A673 (cell line): ENCODE data around the gene OR1E2. TPM values are rescaled to one million over a fixed set of nuclear protein-coding genes. Genes with fewer than 3 reads are reported as not detected.
"Not testable (repeated sequence)": the region's sequence is repeated elsewhere in the genome, so short reads cannot be mapped to it uniquely, and the experiment has no call there.

ENCODE experiments used
- BruUV-seq: library from RNA; stranded (reverse); fragments of 400-500 nt; replicated peaks from 2 replicates; lab custom pipeline; 2021; lab: Mats Ljungman, UMichigan
- CTCF ChIA-PET: fragments of 300-600 bp; sonication (Branson Sonifier 250); formaldehyde crosslinking; loops from one replicate; lab custom pipeline; 2022; ENCODE audit warnings: antibody characterized with exemption; lab: Charles Lee
- POLR2A ChIA-PET: fragments of 300-600 bp; sonication (Branson Sonifier 250); formaldehyde crosslinking; loops from one replicate; lab custom pipeline; 2022; ENCODE audit warnings: antibody characterized with exemption; ENCODE audit not compliant: low non-redundant PET; lab: Charles Lee
- DNase-seq: peaks from one replicate; pipeline ENCODE4 v3.0.0-alpha.2; 2015; ENCODE audit warnings: low spot score
- H3K27ac ChIP-seq: fragments of 200-600 bp; sonication (generic); 2 replicates; pipeline ENCODE4 v1.5.1; 2016; ENCODE audit warnings: mixed run types, low read depth, mild to moderate bottlenecking, mixed read lengths, antibody characterized with exemption, low read length; ENCODE audit not compliant: poor library complexity, severe bottlenecking
- H3K27me3 ChIP-seq: fragments of 200-600 bp; sonication (generic); replicated peaks from 2 replicates; pipeline ENCODE4 v1.6.1; 2017; ENCODE audit warnings: mixed run types, low read depth, mild to moderate bottlenecking, mixed read lengths, antibody characterized with exemption, low read length; ENCODE audit not compliant: insufficient read depth, poor library complexity
- H3K36me3 ChIP-seq: fragments of 200-600 bp; sonication (generic); 2 replicates; pipeline ENCODE4 v1.6.1; 2016; ENCODE audit warnings: mixed run types, mild to moderate bottlenecking, mixed read lengths, antibody characterized with exemption, low read length; ENCODE audit not compliant: insufficient read depth, poor library complexity, severe bottlenecking
- H3K4me1 ChIP-seq: fragments of 200-600 bp; sonication (generic); 2 replicates; pipeline ENCODE4 v1.6.1; 2017; ENCODE audit warnings: mixed run types, mild to moderate bottlenecking, mixed read lengths, antibody characterized with exemption, low read length; ENCODE audit not compliant: insufficient read depth, poor library complexity, severe bottlenecking
- H3K4me3 ChIP-seq: fragments of 200-600 bp; sonication (generic); 2 replicates; pipeline ENCODE4 v1.5.1; 2016; ENCODE audit warnings: low read depth, mixed run types, mild to moderate bottlenecking, mixed read lengths, low read length; ENCODE audit not compliant: poor library complexity, severe bottlenecking
- H3K9me3 ChIP-seq: fragments of 200-600 bp; sonication (generic); 2 replicates; pipeline ENCODE4 v1.6.1; 2016; ENCODE audit warnings: mixed run types, low read depth, mild to moderate bottlenecking, mixed read lengths, antibody characterized with exemption, low read length; ENCODE audit not compliant: poor library complexity, severe bottlenecking
- CTCF ChIP-seq: fragments of 300-800, 200-600 bp; sonication (generic); conservative IDR thresholded peaks from 2 replicates; pipeline ENCODE4 v1.5.1; 2017; ENCODE audit warnings: low read depth, mild to moderate bottlenecking, antibody characterized with exemption, low read length, moderate library complexity, mixed read lengths
- EZH2 ChIP-seq: fragments of 200-600 bp; sonication (generic); IDR thresholded peaks from 2 replicates; pipeline ENCODE4 v1.6.1; 2017; ENCODE audit warnings: borderline replicate concordance, low read depth, mild to moderate bottlenecking, mixed read lengths, antibody characterized with exemption, low read length; ENCODE audit not compliant: poor library complexity, severe bottlenecking
- intact Hi-C: fragments of 100-400 bp; cut with micrococcal nuclease; formaldehyde crosslinking; loops from one replicate; pipeline ENCODE4 v1.10.0; 2022; ENCODE audit not compliant: unreplicated experiment
- total RNA-seq: library from RNA; stranded (reverse); gene quantifications from 2 replicates; pipeline ENCODE4 v1.2.3, GENCODE V29; 2021

The OR1E2 gene
- total RNA-seq, 1 experiment from 2014 or later = not detected

- CTCF ChIA-PET = no interaction called here
- Histone ChIP-seq H3K27me3 (peaks cover 13% of the 10 kb centered on the region), H3K9me3 (no peaks in the 10 kb centered on the region), H3K36me3 (no peaks in the 10 kb centered on the region), H3K4me1 (no peaks in the 10 kb centered on the region), H3K4me3 (no peak overlapping the region), H3K27ac (no peak overlapping the region)
- TF ChIP-seq EZH2 = no peak
- no peak for TF ChIP-seq CTCF
- no TSS peak for BruUV-seq
- no peak for DNase-seq
- POLR2A ChIA-PET = interaction anchor here (0.5 kb wide), 1 partner anchor 84 kb away, joined by 3 read pairs; no protein-coding TSS in a partner anchor
- intact Hi-C loops = no loop called here
These were observed 38.5 kb upstream of the OR1E2 start for GRCh38 chr17:3472137-3472536.

- no TSS peak for BruUV-seq
- POLR2A ChIA-PET = no interaction called here
- DNase-seq = no peak
- TF ChIP-seq EZH2 (no peak), CTCF (no peak)
- Histone ChIP-seq H3K36me3 (no peaks in the 10 kb centered on the region), H3K4me1 (no peaks in the 10 kb centered on the region), H3K4me3 (no peak within 1 kb of the TSS), H3K27me3 (peaks cover 13% of the 10 kb centered on the region), H3K9me3 (no peaks in the 10 kb centered on the region), H3K27ac (no peak within 1 kb of the TSS)
- intact Hi-C loops = no loop called here
- CTCF ChIA-PET = no interaction called here
These were observed 38.0 kb upstream of the OR1E2 start, which contains the start of gene SPATA22 for GRCh38 chr17:3471599-3471998. Gene SPATA22, minus strand, starts transcription at chr17:3471819. Its CDS starts 2,494 bp downstream, at chr17:3469325.

- no peak for TF ChIP-seq EZH2
- no peak for TF ChIP-seq CTCF
- no peaks in the 10 kb centered on the region for H3K9me3 ChIP-seq
- H3K27me3 ChIP-seq = peaks cover 13% of the 10 kb centered on the region
- no peaks in the 10 kb centered on the region for H3K4me1 ChIP-seq
- DNase-seq = no peak
- H3K27ac ChIP-seq = no peak overlapping the region
- no TSS peak for BruUV-seq
- POLR2A ChIA-PET = no interaction called here
- CTCF ChIA-PET = no interaction called here
- intact Hi-C loops = no loop called here
- H3K4me3 ChIP-seq = no peak overlapping the region
- no peaks in the 10 kb centered on the region for H3K36me3 ChIP-seq
These were observed 35.9 kb upstream of the OR1E2 start for GRCh38 chr17:3469529-3469928.

GRCh38 chr17:3466355-3466754, 32.7 kb upstream of the OR1E2 start:
- BruUV-seq, H3K4me1 ChIP-seq, intact Hi-C loops, DNase-seq, H3K9me3 ChIP-seq, CTCF ChIA-PET, POLR2A ChIA-PET, H3K4me3 ChIP-seq, H3K36me3 ChIP-seq, H3K27ac ChIP-seq: not testable (repeated sequence)
- H3K27me3 ChIP-seq = peaks cover 13% of the 10 kb centered on the region
